BE2C (cell line): ENCODE results near the gene UROC1.

Experiments
- DNase-seq: peaks from one replicate; pipeline ENCODE4 v3.0.0-alpha.2; 2020
- H3K27me3 ChIP-seq: fragments of 250-450 bp; sonication (Bioruptor Pico); 2 replicates; pipeline ENCODE4 v1.5.1; 2020; ENCODE audit warnings: mild to moderate bottlenecking
- H3K36me3 ChIP-seq: fragments of 250-450 bp; sonication (Bioruptor Pico); 2 replicates; pipeline ENCODE4 v1.5.1; 2020; ENCODE audit warnings: mild to moderate bottlenecking
- H3K4me1 ChIP-seq: fragments of 250-450 bp; sonication (Bioruptor Pico); 2 replicates; pipeline ENCODE4 v1.5.1; 2020
- H3K4me3 ChIP-seq: 2 replicates; pipeline ENCODE4 v1.5.1; 2011; ENCODE audit warnings: low read depth, low read length
- H3K9me3 ChIP-seq: fragments of 250-450 bp; sonication (Bioruptor Pico); 2 replicates; pipeline ENCODE4 v1.5.1; 2020
- CTCF ChIP-seq: IDR thresholded peaks from 2 replicates; pipeline ENCODE4 v1.5.1; 2012; ENCODE audit warnings: mild to moderate bottlenecking, low read depth, low read length

UROC1 gene

GRCh38 chr3:126466886-126467610 lies 50.5 kb downstream of the UROC1 start:
- DNase-seq = no peak
- H3K4me1 ChIP-seq = 0 out of 2 replicates have a peak, but pooled peaks cover under 1% of the 10 kb centered on the region
- H3K4me3 ChIP-seq = no peak overlapping the region
- H3K27me3 ChIP-seq = no peaks in the 10 kb centered on the region
- peaks cover 64% of the 10 kb centered on the region for H3K36me3 ChIP-seq
- no peaks in the 10 kb centered on the region for H3K9me3 ChIP-seq
- no peak for TF ChIP-seq CTCF

- H3K36me3 ChIP-seq = peaks cover 73% of the 10 kb centered on the region
- peak; percentile 4 for DNase-seq
Measured at GRCh38 chr3:126465928-126466544, 51.5 kb downstream of the UROC1 start.

GRCh38 chr3:126464997-126465396 lies 52.6 kb downstream of the UROC1 start:
- DNase-seq = peak; percentile 1
- Histone ChIP-seq H3K4me3 (no peak overlapping the region), H3K9me3 (no peaks in the 10 kb centered on the region), H3K27me3 (no peaks in the 10 kb centered on the region), H3K36me3 (peaks cover 71% of the 10 kb centered on the region), H3K4me1 (no peaks in the 10 kb centered on the region)
- no peak for TF ChIP-seq CTCF

More at GRCh38 chr3:126465928-126466544, 51.5 kb downstream of the UROC1 start:
- Histone ChIP-seq H3K4me1 (no peaks in the 10 kb centered on the region), H3K27me3 (no peaks in the 10 kb centered on the region), H3K4me3 (no peak overlapping the region), H3K9me3 (no peaks in the 10 kb centered on the region)
- no peak for TF ChIP-seq CTCF

GRCh38 chr3:126464494-126464893 lies 53.1 kb downstream of the UROC1 start:
- H3K36me3 ChIP-seq = peaks cover 71% of the 10 kb centered on the region
- no peaks in the 10 kb centered on the region for H3K4me1 ChIP-seq
- no peak for TF ChIP-seq CTCF
- no peak overlapping the region for H3K4me3 ChIP-seq
- H3K27me3 ChIP-seq = no peaks in the 10 kb centered on the region
- no peak for DNase-seq
- H3K9me3 ChIP-seq = no peaks in the 10 kb centered on the region

GRCh38 chr3:126464093-126464492 lies 53.5 kb downstream of the UROC1 start:
- Histone ChIP-seq H3K4me1 (no peaks in the 10 kb centered on the region), H3K36me3 (peaks cover 73% of the 10 kb centered on the region), H3K9me3 (no peaks in the 10 kb centered on the region), H3K27me3 (no peaks in the 10 kb centered on the region), H3K4me3 (no peak overlapping the region)
- peak; percentile 5 for DNase-seq
- no peak for TF ChIP-seq CTCF

GRCh38 chr3:126463521-126463920 lies 54.1 kb downstream of the UROC1 start:
- Histone ChIP-seq H3K36me3 (peaks cover 73% of the 10 kb centered on the region), H3K4me1 (no peaks in the 10 kb centered on the region), H3K27me3 (no peaks in the 10 kb centered on the region), H3K9me3 (no peaks in the 10 kb centered on the region), H3K4me3 (no peak overlapping the region)
- TF ChIP-seq CTCF = no peak
- no peak for DNase-seq
